Medulla oblongata (tissue), 1 donor: ENCODE data around the gene ATAD2B.
"Not testable (repeated sequence)": the region's sequence is repeated elsewhere in the genome, so short reads cannot be mapped to it uniquely, and the experiment has no call there.

Experiments used
- DNase-seq: peaks from one replicate; pipeline ENCODE4 v3.0.0-alpha.2; 2015; ENCODE audit errors: extremely low spot score

Gene ATAD2B

DNA sequence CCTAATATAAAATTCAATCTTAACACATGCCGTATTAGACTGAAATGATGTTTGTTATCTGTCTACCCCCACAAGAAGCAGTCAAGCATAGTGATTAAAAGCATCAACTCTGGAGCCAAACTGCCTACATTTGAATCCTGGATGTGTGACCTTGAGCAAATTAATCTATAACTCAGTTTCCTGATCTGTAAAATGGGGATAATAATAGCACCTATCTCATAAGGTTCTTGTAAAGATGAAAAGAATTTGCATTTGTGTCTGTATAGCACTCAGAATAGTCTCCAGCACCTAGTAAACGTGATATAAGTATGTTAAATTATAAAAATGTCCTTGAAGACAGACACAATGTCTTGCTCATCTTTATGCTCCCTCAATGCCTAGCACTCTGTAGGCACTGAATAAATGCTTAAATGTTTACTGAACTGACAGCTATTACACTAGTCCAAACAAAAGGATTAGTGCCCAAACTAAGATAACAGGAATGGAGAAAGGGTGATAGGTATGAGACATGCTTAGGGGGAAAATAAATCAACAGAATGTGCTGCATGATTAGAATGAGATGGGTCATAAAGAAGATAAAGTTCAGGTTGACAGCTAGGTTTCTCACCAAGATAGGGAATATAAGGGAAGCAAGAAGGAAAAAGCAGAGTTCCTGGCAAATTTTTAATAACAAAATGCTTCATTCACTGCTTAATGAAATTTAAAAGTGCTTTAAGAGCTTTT is 180.6 kb downstream of the ATAD2B start:
- no peak for DNase-seq

DNA sequence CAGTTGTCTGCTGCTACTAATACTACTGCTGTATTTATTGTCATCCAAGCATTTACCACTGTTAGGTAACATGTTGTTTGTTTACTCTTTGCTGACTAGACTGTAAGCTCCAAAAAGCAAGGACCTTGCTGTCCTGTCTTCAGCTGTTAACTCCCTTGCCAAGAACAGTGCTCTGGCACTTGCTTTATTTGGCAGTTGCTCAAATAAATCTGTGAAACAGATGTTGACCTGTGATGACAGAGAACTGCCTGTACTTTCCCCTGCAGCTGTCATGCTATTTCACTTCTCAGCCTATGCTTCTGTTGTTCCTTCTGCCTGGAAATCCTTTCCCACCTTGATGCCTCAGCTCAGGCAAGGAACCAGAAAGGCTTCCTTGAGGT is 181.2 kb downstream of the ATAD2B start:
- DNase-seq, result no peak

DNA sequence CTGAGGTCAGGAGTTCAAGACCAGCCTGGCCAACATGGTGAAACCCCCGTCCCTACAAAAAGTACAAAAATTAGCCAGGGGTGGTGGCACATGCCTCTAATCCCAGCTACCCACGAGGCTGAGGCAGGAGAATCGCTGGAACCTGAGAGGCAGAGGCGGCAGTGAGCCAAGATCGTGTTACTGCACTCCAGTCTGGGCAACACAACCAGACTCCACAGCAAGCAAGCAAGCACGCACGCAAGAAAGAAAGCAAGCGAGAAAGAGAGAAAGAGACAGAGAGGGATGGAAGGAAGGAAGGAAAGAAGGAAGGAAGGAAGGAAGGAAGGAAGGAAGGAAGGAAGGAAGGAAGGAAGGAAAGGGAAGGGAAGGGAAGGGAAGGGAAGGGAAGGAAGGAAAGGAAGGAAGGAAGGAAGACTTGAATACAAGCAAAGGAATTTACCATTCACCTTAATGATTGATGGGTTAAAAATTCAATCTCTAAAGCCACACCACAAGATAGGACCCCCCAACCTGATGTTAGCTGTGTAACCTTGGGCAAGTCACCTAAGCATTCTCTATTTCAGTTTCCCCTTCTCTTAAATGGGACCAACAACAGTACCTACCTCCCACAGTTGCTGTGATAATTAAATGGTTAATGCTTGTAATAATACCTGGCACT is 181.7 kb downstream of the ATAD2B start:
- DNase-seq, result no peak

DNA sequence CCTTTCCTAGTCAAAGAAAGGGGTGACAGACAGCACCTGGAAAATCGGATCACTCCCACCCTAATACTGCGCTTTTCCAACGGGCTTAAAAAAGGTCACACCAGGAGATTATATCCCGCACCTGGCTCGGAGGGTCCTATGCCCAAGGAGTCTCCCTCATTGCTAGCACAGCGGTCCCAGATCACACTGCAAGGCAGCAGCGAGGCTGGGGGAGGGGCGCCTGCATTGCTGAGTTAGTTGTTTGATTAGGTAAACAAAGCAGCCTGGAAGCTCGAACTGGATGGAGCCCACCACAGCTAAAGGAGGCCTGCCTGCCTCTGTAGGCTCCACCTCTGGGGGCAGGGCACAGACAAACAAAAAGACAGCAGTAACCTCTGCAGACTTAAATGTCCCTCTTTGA is 190.1 kb downstream of the ATAD2B start:
- DNase-seq, result not testable (repeated sequence)

DNA sequence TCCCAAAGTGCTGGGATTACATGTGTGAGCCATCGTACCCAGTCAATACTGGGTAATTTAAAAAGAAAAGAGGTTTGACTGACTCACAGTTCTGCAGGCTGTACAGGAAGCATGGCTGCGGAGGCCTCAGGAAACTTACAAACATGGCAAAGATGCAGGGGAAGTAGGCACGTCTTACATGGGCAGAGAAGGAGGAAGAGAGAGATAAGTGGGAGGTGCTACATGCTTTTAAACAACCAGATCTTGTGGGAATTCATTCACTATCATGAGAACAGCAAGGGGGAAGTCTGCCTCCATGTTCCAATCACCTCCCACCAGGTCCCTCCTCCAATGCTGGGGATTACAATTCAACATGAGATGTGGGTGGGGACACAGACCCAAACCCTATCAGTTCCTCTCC is 192.5 kb downstream of the ATAD2B start:
- DNase-seq, result no peak

DNA sequence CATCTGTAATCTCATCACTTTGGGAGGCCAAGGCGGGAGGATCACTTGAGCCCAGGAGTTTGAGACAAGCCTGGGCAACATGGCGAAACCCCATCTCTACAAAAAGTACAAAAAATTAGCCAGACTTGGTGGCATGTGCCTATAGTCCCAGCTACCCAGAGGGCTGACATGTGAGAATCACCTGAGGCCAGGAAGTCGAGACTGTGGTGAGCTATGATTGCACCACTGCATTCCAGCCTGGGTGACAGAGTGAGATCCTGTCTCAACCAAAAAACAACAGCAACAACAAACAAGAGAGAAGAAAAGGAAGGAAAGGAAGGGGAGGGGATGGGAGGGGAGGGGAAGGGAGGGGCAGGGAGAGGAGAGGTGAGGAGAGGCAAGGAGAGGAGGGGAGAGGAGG is 203.9 kb downstream of the ATAD2B start:
- DNase-seq, result not testable (repeated sequence)

DNA sequence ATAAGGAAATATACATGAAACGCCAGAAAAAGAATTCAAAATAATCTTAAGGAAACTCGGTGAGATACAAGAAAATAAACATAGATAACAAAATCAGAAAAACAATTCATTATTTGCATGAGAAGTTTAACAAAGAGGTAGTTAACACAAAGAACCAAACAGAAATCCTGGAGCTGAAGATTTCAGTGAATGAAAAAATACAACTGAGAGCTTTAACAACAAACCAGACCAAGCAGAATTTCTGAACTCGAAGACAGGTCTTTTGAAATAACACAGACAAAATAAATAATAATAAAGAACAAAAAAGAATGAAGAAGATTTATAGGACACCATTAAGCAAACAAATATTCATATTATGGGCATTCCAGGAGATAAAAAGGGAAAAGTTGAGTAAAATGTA is 204.7 kb downstream of the ATAD2B start:
- no peak for DNase-seq

DNA sequence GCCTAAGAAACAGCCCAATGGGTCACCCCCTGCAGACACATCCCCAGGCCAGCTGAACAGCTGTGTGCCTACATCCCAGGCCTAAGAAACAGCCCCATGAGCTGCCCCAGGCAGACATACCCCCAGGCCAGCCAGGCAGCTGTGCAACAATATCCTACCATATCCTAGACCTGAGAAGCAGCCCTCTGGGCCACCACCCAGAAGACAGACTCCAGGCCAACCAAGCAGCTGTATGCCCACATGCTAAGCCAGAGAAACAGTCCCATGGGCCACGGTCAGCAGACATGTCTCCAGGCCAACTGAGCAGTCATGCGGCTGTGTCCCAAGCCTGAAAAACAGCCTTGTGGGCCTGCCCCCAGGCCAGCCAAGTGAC is 205.5 kb downstream of the ATAD2B start:
- DNase-seq, result no peak

DNA sequence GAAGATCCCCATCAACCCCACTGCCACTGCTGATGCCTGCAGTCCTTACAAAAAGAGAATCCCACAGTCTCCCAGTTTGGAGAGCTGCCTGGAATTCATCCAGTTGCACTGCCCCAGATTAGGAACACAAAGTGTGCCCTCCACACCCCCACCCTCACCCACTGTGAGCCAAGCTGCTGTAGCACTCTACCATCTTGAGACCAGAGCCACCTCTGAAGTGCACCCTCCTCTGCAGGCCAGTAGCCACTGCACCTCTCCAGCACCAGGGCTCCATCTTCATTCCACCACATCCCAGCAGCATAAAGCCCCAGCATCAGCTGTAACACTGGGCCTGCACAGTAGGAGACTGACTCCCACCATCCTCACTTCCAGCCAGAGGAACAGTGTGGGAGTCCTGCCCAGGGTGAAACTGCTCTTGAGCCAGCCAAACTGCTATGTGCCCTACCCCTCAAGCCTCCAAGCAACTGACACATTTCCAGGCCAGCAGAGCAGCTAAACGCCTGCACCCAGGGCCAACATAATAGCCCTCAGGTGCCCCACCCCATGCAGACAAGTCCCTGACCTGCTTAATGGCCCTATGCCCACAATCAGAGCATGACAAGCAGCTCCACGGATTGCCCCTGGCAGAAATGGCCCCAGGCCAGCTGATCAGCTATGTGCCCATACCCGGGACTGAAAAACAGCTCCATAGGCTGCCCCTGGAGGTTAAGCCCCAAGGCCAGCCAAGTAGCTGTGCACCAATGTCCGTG is 206.0 kb downstream of the ATAD2B start:
- no peak for DNase-seq

DNA sequence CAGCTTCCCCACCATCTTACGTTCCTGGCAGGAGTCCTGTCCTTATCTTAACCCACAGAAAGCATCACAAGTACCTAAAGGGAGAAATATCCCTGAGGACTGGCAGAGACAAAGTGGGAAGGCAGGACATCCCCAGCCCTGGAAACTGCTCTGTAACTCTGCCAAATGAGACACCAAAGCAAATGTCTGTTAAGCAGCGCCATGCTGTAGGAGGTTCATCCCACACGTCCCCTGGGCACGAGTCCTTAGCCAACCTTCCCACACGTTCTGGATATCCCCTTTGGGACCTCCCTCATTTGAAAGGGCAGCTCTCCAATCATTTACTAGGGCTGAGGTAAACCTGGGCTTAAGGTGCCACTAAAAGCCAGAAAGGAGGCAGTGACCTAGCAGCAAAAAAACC is 207.2 kb downstream of the ATAD2B start:
- DNase-seq, result no peak

DNA sequence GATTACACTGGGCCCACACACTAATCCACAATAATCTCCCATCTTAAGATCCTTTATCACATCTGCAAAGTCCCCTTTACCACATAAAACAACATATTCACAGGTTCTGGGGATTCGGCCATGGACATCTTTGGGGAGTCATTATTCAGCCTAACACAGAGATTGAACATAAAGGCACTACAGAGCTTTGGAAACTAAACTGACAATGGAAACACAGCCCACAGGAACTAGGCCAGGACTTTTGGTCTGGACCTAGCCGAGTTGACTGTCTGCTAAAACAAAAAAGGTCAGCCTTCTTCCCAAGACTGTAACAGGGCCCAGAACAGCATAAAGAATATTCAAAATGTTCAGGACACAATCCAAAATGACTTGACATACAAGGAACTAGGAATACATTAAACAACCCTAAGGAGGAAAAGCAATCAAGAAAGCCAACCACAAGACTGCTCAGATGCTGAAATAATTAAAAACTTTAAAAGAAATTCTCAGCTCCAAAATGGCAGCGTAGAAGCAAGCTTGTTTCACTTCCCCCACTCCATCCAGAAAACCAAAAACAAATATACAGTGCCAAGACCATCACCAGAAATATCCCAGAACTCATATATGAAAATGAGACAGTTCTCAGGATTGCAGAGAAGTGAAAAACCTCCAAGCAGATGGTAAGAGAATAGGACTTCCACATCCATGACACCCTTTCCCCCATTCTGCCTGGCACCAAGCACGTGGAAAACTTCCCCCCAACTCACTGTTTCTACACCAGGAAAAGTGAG is 207.8 kb downstream of the ATAD2B start:
- DNase-seq, result no peak

DNA sequence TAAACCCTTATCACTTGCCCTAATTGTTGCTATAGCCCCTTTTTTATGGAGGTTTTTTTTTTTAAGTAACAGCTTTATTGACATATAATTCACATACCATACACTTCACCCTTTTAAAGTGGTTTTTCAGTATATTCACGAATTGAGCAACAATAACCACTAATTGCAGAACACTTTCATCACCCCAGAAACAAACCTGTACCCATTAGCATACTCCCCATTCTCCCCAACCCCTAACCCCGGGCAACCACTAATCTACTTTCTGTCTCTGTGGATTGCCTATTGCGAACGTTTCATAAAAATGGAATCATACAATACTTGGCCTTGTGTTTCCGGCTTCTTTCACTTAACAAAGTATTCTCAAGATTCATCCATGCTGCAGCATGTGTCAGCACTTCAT is 213.6 kb downstream of the ATAD2B start:
- no peak for DNase-seq

DNA sequence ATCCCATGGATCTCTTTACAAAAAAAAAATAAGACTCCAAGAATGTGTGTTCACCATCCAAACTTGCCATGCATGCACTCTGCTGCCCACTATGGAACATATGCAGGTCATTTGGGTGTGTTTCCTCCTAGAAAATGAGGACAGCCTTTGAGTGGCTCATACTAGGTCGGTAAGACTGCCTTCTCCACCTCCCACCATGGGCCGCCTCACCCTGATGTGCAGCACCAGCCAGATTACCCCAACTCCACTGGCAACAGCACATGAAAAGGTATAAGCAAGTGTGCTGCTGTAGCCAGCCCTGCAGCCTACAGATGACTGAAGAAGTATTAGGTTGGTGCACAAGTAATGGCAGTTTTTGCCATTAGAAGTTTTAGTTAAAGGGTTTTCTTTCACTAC is 214.2 kb downstream of the ATAD2B start:
- DNase-seq, result no peak

DNA sequence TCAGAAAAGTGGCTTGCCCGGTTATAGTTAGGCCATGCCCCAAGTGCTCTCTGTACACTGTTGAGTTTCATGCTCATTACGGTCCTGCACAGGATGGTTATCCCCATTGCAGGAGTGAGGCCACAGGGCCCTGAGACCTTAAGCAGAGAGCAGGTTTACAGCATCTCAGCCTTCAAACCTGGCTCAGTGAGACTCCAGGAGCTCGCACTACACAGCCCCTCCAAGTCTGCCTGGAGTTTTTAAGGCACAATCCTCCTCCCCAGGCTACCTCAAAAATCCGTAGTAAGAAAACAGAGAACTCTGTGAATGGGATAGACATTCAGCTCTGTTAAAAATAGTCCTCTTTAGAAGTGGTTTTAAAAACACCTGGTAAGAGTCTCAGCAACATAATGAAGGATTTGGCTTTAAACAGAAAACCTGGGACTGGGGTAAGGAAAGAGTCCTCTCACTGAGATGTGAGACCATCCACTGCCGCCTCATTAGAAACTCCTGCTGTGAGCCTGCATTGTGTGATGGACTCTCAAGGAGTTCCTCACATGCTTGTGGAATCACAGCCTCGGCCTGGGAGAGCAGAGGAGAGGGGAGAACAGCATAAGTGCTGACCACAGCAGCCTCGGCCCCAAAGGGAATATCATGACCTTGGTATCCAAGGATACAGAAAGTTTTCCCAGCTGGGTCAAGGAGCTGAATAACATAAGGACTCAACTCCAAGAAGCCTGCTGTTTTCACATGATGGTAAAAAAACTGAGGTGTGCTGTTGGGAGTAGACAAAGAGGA is 214.8 kb downstream of the ATAD2B start:
- peak; percentile 24 for DNase-seq

DNA sequence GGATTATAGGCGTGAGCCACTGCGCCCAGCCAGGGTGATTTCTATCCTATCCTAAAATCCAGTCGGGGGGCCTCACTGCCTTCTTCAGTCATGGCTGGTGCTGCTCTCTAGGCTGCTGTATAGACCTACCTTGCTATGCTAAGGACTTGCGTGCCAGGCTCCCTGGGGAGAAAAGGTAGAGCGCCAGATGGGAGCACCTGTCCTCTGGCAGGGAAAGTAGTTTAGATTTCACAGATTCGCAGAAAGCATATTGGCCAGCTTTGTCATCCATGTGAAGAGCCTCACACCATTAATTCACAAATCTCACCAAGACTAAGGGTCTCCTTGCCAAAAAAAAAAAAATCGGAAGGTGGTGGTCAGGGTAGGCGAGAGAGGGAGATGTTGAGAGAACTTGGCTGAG is 217.6 kb downstream of the ATAD2B start:
- no peak for DNase-seq

DNA sequence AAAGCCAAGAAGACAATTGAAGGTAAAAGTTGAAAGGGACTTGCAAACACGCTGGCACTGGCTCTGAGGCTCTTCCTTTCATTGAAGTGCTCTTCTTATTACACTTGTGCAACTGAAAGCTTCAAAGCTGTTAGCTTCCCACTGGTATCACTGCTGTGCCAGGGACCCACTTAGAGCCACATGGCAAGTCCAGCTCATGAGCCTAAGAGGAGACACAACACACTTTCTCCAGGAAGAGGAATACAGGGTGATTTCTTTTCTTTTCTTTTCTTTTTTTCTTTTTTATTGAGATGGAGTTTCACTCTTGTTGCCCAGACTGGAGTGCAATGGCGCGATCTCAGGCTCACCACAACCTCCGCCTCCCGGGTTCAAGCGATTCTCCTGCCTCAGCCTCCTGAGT is 218.2 kb downstream of the ATAD2B start:
- no peak for DNase-seq

DNA sequence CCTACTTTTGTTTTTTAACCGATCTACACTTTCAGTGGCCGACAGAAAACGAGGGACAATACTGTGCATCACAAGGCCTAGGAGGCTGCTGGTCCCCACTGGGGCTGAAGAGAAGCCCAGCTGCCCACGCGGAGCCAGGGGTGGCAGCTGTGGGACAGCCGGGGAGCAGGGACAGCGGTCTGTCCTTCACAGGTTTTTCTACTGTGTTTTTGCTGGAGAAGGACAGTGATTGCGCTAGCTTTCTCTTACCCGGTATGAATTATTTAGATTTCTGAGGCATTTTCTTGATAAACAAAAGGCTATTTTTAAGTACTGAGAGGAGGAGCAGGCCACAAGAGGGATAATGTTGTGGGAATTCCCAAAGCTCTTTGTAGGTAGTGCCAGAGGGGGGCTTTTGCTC is 219.8 kb downstream of the ATAD2B start:
- no peak for DNase-seq

DNA sequence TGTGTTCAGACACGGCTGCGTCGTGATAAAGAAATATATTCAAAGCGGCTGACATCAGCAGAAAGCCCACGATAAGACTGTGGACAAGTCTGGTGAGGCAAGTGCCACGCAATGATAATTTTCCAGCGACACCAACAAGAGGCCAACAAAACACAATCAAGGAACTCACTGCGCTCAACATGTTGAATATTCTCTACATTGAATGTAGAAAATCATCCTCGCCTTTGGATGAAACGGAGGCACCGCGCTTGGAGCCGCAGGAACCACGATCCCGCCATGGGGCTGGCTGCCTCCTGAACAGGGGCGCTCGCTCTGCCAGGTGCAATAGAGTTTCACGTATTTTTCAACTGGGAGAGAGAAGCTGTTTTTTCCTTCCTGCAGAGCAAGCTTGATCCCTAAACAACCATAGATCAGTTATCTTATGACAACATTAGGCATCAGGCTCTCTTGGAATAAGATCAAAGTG is 220.3 kb downstream of the ATAD2B start:
- no peak for DNase-seq

DNA sequence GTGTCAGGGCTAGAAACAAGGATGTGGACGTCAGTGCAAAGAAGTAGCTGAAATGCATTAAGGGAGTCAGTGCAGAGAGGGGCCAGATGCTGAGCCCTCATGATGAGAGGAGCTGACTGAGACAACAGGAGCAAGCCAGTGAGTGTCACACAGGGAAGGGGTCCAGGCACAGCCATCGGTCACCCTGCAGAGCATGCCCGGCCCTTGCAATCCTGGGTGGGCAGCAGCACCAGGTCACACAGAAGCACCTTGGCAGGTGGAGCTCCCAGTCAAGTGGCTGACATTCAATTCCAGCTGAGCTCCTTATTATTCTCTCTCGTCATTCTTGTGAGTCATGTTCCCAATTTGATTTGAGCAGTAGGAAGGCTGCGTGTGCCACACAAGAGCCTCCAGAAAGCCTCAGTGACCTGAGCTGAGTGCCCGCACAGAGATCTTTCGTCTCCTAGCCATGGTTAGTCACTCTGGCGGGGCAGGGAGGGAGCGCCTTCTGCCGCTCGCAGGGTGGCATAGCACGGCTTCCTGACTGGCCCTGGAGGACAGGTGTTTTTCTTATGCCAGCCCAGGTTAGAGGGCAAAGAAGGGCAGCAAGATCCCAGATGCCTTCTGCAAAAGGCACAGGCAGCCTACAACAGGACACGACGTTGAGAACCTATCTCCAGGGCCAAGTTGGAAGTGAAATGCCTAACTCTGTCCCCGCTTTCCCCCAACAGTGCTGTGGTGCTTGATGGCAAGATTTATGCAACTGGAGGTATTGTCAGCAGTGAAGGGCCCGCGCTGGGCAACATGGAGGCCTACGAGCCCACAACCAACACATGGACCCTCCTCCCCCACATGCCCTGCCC is 220.9 kb downstream of the ATAD2B start:
- DNase-seq, result no peak

DNA sequence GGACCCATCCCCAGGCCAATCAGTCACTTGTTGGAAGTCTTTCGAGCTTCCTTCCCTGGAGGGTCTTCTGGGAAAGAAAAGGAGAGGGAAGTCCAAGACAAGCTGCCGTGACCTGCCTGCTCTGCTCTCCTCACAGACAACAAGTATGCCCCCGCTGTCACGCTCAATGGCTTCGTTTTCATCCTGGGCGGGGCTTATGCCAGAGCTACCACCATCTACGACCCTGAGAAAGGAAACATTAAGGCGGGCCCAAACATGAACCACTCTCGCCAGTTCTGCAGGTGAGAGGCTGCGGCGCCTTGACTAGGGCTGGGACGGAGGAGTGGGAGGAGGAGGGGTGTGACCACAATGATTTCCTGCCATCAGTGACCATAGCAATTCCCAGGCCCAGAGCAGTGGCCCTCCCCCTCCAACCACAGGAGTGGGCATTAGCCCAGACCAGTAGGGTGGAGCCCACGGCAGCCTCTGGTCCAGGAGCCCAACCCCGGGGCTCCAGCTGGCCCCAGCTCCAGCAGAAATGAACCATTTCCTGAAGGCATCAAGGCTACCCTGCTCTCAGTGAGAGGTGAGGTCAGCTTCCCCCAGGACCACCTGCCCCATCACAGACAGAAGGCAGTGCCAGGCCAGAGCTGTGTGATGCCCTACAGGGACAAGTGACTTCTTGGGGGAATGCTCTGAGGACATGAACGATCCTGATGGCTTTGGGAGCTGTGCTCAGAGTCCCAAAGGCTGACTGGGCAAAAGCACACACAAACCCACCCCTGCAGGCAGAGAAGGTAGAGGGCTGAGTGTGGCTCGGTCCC is 223.1 kb downstream of the ATAD2B start:
- DNase-seq, result no peak
